Measurements from ENCODE around the gene CHST11. TPM values are rescaled to one million over a fixed set of nuclear protein-coding genes. Genes with fewer than 3 reads are reported as not detected.

CHST11 gene
- total RNA-seq, 1 experiment from 2014 or later: 6.7 TPM

DNA sequence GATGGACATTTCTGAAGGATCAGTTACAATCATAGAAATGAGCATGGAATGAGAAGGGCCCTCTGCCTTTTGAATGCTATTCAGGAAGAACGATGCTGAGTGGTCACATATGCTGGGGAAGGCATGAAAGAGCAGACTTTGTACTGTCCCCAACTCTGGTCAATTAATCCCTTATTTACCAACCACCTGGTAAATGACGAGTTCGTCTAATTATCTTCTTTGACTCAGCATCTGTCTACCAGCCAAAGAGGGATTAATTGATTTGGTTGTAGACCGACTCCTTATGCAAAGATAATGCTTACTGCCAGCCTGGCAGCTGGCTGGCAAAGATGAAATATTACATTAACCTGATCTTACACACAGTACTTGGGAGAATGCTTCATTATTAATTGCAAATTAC, 152.2 kb downstream of the CHST11 start:
- Histone ChIP-seq H2AFZ (ENCODE audit: low read length) (no peak overlapping the region), H3K56ac (ENCODE audit: insufficient read length, low read depth, low read length) (no peak overlapping the region), H2BK120ac (ENCODE audit: low read depth, low read length, poor library complexity, severe bottlenecking) (no peak overlapping the region), H3K23me2 (ENCODE audit: insufficient read length, low read depth, low read length, poor library complexity, severe bottlenecking) (no peaks in the 10 kb centered on the region), H3K27me3 (ENCODE audit: insufficient read depth, low read length) (no peaks in the 10 kb centered on the region), H2BK5ac (ENCODE audit: insufficient read length, low read length) (no peak overlapping the region), H4K5ac (ENCODE audit: insufficient read length, low read depth, low read length) (no peak overlapping the region), H3K9me3 (ENCODE audit: control insufficient read depth, low read depth, low read length) (no peaks in the 10 kb centered on the region), H3K18ac (ENCODE audit: insufficient read length, low read depth, low read length) (no peak overlapping the region), H4K20me1 (ENCODE audit: control insufficient read depth, insufficient read depth, insufficient read length) (no peaks in the 10 kb centered on the region), H3K4ac (ENCODE audit: low read depth, low read length) (no peak overlapping the region), H3T11ph (ENCODE audit: low read length) (no peak overlapping the region), H4K91ac (ENCODE audit: insufficient read length, low read depth, low read length) (no peak overlapping the region), H3K27ac (ENCODE audit: insufficient read length, low read depth, low read length) (no peak overlapping the region), H2BK20ac (ENCODE audit: low read depth, low read length, poor library complexity, severe bottlenecking) (no peak overlapping the region), H3K4me2 (ENCODE audit: insufficient read depth, insufficient read length, low read length) (no peak overlapping the region), H3K79me2 (ENCODE audit: insufficient read depth, low read length) (no peaks in the 10 kb centered on the region), H2AK5ac (ENCODE audit: insufficient read length, low read length) (no peak overlapping the region), H3K14ac (ENCODE audit: insufficient read depth, low read length) (no peak overlapping the region), H2BK12ac (ENCODE audit: insufficient read length, low read depth, low read length) (no peak overlapping the region), H3K23ac (ENCODE audit: insufficient read length, low read depth, low read length) (no peak overlapping the region), H3K79me1 (ENCODE audit: insufficient read depth, low read depth, low read length, poor library complexity, severe bottlenecking) (no peaks in the 10 kb centered on the region), H2BK15ac (ENCODE audit: low read depth, low read length) (no peak overlapping the region), H4K8ac (replicated peaks; ENCODE audit: insufficient read length, low read depth, low read length) (no peak overlapping the region), H3K4me1 (ENCODE audit: insufficient read depth, low read length) (peaks cover 4% of the 10 kb centered on the region; the same call in 1 of the 2 replicates), H3K9ac (ENCODE audit: extremely low read depth, insufficient read length, low read length) (no peak overlapping the region)
- Mint-ChIP-seq H3K27me3 (ENCODE audit: low read depth) (no peaks in the 10 kb centered on the region), H3K36me3 (ENCODE audit: insufficient read depth in 1 of 3, low read depth in 3 of 3) (no peaks in the 10 kb centered on the region), H3K4me3 (no peak overlapping the region), H3K27ac (no peak overlapping the region; a peak in 1 of 7 replicates), H3K9me3 (peaks cover 0 to 3% of the 10 kb centered on the region in 2 experiments; a peak in 2 of 5 replicates), H3K4me1 (peaks cover 9 to 11% of the 10 kb centered on the region in 2 experiments)
- WGBS (ENCODE audit: extremely low coverage, insufficient read length, low lambda C conversion rate): no CpG with 5 or more reads among the region's 4 CpGs
- TF ChIP-seq, protein P1, sequence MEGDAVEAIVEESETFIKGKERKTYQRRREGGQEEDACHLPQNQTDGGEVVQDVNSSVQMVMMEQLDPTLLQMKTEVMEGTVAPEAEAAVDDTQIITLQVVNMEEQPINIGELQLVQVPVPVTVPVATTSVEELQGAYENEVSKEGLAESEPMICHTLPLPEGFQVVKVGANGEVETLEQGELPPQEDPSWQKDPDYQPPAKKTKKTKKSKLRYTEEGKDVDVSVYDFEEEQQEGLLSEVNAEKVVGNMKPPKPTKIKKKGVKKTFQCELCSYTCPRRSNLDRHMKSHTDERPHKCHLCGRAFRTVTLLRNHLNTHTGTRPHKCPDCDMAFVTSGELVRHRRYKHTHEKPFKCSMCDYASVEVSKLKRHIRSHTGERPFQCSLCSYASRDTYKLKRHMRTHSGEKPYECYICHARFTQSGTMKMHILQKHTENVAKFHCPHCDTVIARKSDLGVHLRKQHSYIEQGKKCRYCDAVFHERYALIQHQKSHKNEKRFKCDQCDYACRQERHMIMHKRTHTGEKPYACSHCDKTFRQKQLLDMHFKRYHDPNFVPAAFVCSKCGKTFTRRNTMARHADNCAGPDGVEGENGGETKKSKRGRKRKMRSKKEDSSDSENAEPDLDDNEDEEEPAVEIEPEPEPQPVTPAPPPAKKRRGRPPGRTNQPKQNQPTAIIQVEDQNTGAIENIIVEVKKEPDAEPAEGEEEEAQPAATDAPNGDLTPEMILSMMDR (conservative IDR thresholded peaks at IDR 0.05): no peak
- DNase-seq: no peak
